ENCODE results near the gene TPGS1. TPM values are rescaled to one million over a fixed set of nuclear protein-coding genes. Genes with fewer than 3 reads are reported as not detected.

Gene TPGS1
- total RNA-seq, 4 donors from 2014 or later: 12.6 to 37.5 (median 29.9) TPM

DNA sequence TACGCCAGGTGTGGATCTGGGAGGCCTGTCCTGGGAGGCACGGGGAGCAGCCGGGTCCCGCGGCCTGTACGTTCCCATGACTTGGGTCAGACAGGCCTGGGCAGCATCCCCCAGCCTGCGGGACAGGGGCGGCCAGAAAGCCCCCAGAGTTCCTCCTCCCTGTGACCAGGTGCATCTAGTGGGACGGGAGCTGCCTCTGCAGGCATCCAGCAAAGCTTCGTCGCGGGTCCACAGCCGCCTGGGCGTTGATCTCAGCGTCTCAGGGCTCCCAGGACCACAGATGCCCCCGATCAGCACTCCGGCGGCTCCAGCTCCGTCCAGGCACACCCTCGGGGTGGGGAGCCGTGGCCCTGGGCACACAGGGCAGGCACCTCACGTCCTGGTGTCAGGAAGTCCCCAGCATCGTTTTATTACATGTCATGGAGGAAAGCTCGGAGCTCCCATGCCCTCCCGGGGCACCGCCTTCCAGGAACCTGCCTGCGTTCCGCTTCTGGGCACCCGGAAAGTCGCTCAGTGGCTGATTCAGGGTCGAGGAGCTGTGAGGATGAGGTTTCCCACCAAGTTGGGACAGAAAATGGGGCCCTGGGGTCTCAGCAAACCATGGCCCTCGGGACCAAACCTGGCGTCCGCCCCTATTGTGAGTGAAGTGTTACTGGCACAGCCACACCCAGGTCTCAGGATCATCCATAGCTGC lies 35.0 kb downstream of the TPGS1 start:
- Histone ChIP-seq H3K4me1 (no peaks in the 10 kb centered on the region), H3K27me3 (no peaks in the 10 kb centered on the region), H3K4me3 (no peak overlapping the region), H3K9me3 (no peaks in the 10 kb centered on the region), H3K27ac (no peak overlapping the region), H3K36me3 (no peaks in the 10 kb centered on the region)
- TF ChIP-seq, protein P1, sequence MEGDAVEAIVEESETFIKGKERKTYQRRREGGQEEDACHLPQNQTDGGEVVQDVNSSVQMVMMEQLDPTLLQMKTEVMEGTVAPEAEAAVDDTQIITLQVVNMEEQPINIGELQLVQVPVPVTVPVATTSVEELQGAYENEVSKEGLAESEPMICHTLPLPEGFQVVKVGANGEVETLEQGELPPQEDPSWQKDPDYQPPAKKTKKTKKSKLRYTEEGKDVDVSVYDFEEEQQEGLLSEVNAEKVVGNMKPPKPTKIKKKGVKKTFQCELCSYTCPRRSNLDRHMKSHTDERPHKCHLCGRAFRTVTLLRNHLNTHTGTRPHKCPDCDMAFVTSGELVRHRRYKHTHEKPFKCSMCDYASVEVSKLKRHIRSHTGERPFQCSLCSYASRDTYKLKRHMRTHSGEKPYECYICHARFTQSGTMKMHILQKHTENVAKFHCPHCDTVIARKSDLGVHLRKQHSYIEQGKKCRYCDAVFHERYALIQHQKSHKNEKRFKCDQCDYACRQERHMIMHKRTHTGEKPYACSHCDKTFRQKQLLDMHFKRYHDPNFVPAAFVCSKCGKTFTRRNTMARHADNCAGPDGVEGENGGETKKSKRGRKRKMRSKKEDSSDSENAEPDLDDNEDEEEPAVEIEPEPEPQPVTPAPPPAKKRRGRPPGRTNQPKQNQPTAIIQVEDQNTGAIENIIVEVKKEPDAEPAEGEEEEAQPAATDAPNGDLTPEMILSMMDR (IDR thresholded peaks at IDR 0.05): no peak
- no peak for TF ChIP-seq POLR2A (IDR thresholded peaks at IDR 0.05)
- intact Hi-C loops (cut with DNase I; ENCODE audit: low total_unique reads): no loop called here
- DNase-seq: no peak

DNA sequence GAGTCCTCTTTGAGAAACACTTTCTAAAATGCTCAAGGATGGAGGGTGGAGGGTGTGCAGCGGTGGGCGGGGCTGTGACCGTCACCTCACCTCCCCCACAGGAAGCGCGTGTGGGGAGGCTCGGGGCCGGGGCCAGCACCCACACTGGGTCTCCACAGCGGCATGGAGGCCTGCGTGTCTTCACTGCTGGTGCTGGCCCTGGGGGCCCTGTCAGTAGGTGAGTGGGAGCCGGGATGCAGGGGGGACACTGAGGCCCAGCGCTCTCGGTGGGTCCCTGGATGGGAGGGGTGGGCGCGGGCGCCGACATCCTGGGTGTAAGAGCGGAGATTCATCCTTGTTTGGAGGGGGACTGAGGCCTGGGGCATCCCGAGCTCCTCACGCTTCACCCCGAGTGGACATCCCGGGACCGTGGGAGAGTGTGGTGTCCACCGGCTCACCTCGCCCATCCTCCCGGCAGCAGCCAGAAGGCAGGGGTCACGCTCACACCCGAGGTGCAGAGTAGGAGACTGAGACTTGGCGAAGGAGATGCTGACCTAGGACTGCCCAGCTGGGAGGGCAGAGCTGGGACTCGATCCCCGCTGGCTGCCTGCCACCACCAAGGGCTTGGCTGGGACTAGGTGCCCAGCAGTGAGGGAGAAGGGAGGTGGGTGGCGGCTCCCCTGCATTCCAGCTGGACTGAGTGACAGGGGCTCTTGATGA lies 36.8 kb downstream of the TPGS1 start, which contains the start of gene GZMM:
Gene GZMM (plus strand): TSS at position 144 of the 699 bp plus-strand sequence. CDS start 19 bp downstream, at position 163.
- H3K36me3 ChIP-seq: no peaks in the 10 kb centered on the region
- TF ChIP-seq POLR2A (IDR thresholded peaks at IDR 0.05): no peak
- TF ChIP-seq, protein P1 (IDR thresholded peaks at IDR 0.05): no peak
- H3K27ac ChIP-seq: no peak within 1 kb of the TSS
- H3K4me1 ChIP-seq: no peaks in the 10 kb centered on the region
- H3K9me3 ChIP-seq: no peaks in the 10 kb centered on the region
- H3K27me3 ChIP-seq: no peaks in the 10 kb centered on the region
- intact Hi-C loops (cut with DNase I; ENCODE audit: low total_unique reads): no loop called here
- no peak for DNase-seq
- no peak within 1 kb of the TSS for H3K4me3 ChIP-seq

DNA sequence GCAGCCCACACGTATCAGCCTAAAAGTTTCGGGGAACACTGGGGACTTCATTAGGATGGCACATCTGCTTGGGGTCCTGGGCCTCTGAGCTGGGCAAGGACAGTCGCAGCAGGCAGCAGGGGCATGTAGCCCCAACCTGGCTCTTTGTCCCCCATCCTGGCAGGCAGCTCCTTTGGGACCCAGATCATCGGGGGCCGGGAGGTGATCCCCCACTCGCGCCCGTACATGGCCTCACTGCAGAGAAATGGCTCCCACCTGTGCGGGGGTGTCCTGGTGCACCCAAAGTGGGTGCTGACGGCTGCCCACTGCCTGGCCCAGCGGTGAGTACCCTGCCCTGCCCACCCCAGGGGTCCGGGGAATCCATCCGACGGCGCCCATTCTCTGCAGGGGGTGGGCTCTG lies 39.8 kb downstream of the TPGS1 start:
- Histone ChIP-seq H3K9me3 (no peaks in the 10 kb centered on the region), H3K36me3 (no peaks in the 10 kb centered on the region), H3K27me3 (no peaks in the 10 kb centered on the region), H3K27ac (no peak overlapping the region), H3K4me3 (no peak overlapping the region), H3K4me1 (no peaks in the 10 kb centered on the region)
- no peak for DNase-seq
- intact Hi-C loops (cut with DNase I; ENCODE audit: low total_unique reads): no loop called here
- TF ChIP-seq POLR2A (IDR thresholded peaks at IDR 0.05): no peak
- TF ChIP-seq, protein P1 (IDR thresholded peaks at IDR 0.05): no peak

DNA sequence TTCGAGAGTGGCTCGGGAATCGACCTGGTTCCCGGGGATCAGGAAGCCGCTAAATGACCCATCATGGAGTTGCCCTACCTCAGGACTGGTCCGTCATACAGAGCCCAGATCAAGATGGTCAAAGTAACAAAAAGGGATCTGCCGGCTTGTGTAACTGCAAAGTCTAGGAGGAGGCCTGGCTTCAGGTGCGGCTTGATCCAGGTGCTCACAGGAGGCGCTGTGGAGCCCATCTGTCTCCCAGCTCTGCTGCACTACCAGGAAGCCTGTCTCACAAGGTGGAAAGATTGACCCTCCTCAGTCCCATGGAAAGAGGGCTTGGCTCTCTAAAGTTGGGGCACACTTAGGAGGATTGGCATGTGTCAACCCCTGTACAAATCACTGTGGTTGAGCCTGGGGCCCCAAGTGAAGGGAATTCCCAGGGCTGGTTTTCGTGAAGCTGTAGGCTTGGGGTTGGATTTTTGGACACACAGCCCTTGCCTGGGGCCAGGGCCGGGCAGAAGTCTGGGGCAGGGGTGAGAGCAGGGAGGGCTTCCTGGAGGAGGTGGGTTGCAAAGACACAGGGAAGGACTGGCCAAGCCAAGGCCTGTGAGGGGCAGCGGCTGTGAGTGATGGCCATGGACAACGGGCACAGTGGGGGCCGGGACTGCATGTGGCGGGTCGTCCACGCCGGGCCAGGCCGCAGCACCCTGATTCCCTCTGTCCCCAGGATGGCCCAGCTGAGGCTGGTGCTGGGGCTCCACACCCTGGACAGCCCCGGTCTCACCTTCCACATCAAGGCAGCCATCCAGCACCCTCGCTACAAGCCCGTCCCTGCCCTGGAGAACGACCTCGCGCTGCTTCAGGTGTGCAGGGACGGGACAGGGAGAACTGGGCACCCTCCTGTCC lies 40.8 kb downstream of the TPGS1 start:
- H3K4me1 ChIP-seq: no peaks in the 10 kb centered on the region
- intact Hi-C loops (cut with DNase I; ENCODE audit: low total_unique reads): no loop called here
- H3K4me3 ChIP-seq: no peak overlapping the region
- H3K27me3 ChIP-seq: no peaks in the 10 kb centered on the region
- no peak overlapping the region for H3K27ac ChIP-seq
- TF ChIP-seq, protein P1 (IDR thresholded peaks at IDR 0.05): no peak
- TF ChIP-seq POLR2A (IDR thresholded peaks at IDR 0.05): no peak
- DNase-seq: no peak
- no peaks in the 10 kb centered on the region for H3K9me3 ChIP-seq
- no peaks in the 10 kb centered on the region for H3K36me3 ChIP-seq
